Adipocyte (in vitro differentiated cells): ENCODE measurements around the gene PEX26.
"Not testable (repeated sequence)": the region's sequence is repeated elsewhere in the genome, so short reads cannot be mapped to it uniquely, and the experiment has no call there.

Source experiments
- DNase-seq: peaks from one replicate; pipeline ENCODE4 v3.0.0-alpha.2; 2015; ENCODE audit warnings: low read depth
- H3K27me3 ChIP-seq: replicated peaks from 2 replicates; pipeline ENCODE4 v1.7.0; 2013; ENCODE audit warnings: mild to moderate bottlenecking, low read length, moderate library complexity; ENCODE audit not compliant: control insufficient read depth, insufficient read depth
- H3K36me3 ChIP-seq: 2 replicates; pipeline ENCODE4 v1.7.0; 2013; ENCODE audit warnings: low read length, mild to moderate bottlenecking, moderate library complexity; ENCODE audit not compliant: control insufficient read depth, insufficient read depth, severe bottlenecking
- H3K4me1 ChIP-seq: 2 replicates; pipeline ENCODE4 v1.7.0; 2013; ENCODE audit warnings: mild to moderate bottlenecking, low read length, moderate library complexity; ENCODE audit not compliant: control insufficient read depth, insufficient read depth
- H3K4me3 ChIP-seq: 2 replicates; pipeline ENCODE4 v1.7.0; 2013; ENCODE audit warnings: mild to moderate bottlenecking, low read length, moderate library complexity
- H3K9ac ChIP-seq: 2 replicates; pipeline ENCODE4 v1.7.0; 2013; ENCODE audit warnings: mild to moderate bottlenecking, low read length, moderate library complexity
- H3K9me3 ChIP-seq: 2 replicates; pipeline ENCODE4 v1.7.0; 2013; ENCODE audit warnings: mild to moderate bottlenecking, low read length, moderate library complexity; ENCODE audit not compliant: control insufficient read depth

Gene PEX26

DNA sequence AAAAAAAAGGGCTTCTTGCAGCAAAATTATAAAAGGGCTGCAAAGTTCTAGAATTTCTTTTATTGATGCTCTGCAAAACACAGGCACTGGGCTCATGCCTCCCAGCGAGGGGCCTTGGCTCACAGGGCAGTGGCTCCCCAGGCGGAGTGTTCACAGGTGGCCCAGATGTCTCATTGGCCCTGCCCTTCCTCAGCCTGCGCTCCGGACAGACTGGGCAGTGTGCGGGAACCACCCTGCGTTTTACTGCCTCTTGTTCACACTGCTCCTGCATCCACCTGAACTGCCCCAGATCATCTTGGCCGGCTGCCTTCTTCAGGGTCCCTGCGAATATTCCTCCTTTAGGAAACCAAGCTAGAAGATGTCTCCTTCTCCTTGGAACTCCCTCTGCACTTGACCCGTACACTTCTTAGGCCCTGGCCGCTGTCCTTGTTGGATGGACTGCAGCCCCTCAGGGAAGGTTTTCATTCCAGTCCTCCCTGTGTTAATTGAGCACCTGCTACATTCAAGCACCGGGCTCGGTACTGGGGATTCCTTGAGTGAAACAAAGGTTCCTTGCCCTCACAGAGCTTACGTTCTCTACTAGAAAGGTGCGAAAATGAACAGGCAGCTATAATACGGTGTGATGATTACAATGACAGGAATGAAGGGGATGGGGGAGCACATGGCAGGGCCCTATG lies 37.3 kb downstream of the PEX26 start:
- H3K9ac ChIP-seq = no peak overlapping the region
- no peaks in the 10 kb centered on the region for H3K9me3 ChIP-seq
- H3K36me3 ChIP-seq = no peaks in the 10 kb centered on the region
- H3K4me3 ChIP-seq = no peak overlapping the region
- DNase-seq = no peak
- no peaks in the 10 kb centered on the region for H3K27me3 ChIP-seq
- peaks cover 14% of the 10 kb centered on the region for H3K4me1 ChIP-seq

DNA sequence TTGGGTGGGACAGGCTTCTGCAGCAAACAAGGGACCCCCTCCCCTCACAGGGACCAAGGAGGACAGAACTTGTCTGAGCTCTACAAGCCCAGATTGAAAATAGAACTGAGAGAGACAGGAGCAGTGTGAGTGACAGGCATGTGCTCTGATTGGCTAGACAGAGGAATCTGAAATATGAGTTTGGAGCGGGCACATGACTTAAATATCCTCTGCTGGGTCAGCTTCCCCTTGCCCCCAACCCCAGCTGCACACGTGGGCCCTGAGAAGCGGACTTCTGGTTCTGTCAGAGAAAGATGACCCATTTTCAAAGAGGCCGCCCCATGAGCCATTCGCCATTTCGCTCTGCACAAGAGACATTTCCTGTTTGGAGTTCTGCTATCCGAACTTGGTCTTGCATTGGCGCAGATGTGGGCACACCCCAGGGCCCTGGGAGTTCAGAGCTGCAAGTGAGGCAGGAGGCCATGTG lies 38.1 kb downstream of the PEX26 start:
- Histone ChIP-seq H3K9me3 (no peaks in the 10 kb centered on the region), H3K27me3 (no peaks in the 10 kb centered on the region), H3K4me3 (no peak overlapping the region), H3K36me3 (no peaks in the 10 kb centered on the region), H3K4me1 (peaks cover 10% of the 10 kb centered on the region), H3K9ac (no peak overlapping the region)
- no peak for DNase-seq

DNA sequence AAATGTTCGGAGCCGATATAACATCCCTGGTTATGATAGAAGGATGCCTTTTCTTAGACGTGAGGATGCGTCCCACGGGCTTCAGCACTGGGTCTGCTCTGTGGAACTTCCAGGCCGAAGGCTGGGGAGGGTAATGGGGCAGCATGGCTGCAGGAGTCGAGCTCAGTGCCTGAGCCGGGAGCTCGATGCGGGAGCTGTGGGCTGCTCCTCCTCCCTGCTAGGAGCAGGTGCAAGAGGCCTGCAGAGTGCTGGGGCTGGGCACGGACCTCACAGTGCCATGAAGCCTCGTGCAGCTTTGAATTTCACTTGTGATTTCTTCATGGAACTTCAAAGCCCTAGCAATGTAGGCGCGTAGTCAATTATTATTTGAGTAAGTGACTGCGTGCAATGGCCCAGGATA lies 38.8 kb downstream of the PEX26 start:
- Histone ChIP-seq H3K27me3 (no peaks in the 10 kb centered on the region), H3K9me3 (no peaks in the 10 kb centered on the region), H3K9ac (no peak overlapping the region), H3K36me3 (no peaks in the 10 kb centered on the region), H3K4me3 (no peak overlapping the region), H3K4me1 (peaks cover 3% of the 10 kb centered on the region)
- no peak for DNase-seq

DNA sequence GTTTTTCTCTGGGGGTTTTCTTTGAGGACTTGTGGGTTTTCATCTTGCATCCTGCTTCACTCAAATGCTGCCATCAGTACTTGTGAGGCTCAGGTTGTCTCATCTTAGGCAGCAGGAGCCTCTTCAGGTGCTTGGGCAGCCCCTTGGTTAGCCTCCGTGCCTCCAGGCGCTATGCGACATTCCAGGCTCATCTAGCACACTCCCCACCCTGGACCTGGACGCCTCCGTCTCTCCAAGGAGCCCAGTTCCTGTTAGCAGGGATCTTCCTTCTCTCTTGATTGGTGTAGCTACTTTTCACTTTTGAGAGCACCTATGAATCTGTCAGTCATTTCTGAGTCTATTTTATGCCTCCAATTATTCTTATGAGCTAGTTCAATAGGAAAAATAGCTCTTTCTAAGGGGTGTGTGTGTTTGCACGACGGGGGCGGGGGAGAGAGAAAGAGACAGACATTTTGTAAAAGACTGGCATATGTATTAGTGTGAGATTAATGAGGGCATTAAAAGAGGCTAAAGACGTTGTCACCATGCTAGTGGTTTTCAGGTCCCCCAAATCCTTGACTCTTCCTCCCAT lies 40.6 kb downstream of the PEX26 start:
- H3K36me3 ChIP-seq = no peaks in the 10 kb centered on the region
- H3K4me1 ChIP-seq = no peaks in the 10 kb centered on the region
- H3K27me3 ChIP-seq = no peaks in the 10 kb centered on the region
- no peak overlapping the region for H3K4me3 ChIP-seq
- H3K9ac ChIP-seq = no peak overlapping the region
- DNase-seq = no peak
- H3K9me3 ChIP-seq = no peaks in the 10 kb centered on the region

DNA sequence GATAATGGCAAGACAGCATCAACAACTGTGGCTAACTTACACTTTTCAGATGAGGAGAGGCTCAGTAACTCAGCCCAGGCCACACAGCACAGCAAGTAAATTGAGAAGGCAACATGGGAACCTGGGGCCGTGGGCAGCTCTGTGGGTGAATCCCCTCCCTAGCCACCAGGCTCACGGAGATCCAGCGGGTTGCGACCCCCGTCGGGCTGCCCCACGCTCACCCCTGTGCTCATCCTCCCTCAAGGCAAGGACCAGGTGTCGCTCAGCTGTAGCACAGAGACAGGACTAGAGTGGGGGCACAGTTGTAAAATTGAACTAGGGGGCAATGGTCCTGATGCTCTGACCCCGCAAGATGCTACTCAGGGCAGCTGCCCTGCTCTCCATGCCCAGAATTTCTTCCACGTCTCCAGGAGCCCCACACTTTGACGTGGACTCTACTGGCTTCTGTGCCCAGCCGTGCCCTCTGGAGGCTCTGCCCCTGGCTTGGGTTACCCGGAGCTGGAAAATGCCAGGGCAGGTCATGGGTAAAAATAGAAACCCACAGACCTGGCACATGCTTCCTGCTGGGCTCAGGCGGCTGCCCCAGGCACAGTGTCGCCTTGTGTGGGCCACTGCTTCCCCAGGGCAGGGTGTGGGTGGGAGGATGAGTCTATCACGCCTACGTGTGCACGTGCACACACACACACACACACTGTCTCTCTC lies 41.8 kb downstream of the PEX26 start:
- DNase-seq = no peak

DNA sequence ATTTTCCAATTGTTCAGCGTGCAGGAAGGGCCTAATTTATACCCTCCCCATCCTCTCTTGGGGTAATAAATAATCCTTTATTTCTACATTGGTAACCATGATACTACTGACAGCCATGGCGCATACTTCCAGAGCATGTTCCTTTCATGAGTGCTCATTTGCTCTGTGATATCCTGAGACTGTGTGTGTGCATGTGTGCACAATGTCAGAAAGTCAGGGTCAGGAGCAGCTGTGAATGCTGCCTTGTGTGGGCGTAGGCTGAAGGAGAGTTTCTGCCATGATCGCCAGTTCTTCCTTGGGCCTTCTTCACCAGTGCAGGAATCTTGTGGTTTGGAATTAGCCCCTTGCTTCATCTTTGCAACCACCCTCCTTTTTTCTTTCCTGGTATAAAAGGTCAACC lies 43.1 kb downstream of the PEX26 start:
- no peak for DNase-seq
- Histone ChIP-seq H3K27me3 (no peaks in the 10 kb centered on the region), H3K36me3 (no peaks in the 10 kb centered on the region), H3K9ac (no peak overlapping the region), H3K9me3 (no peaks in the 10 kb centered on the region), H3K4me3 (no peak overlapping the region), H3K4me1 (no peaks in the 10 kb centered on the region)

More for the DNA sequence above, 41.8 kb downstream of the PEX26 start:
- Histone ChIP-seq H3K36me3 (no peaks in the 10 kb centered on the region), H3K9ac (no peak overlapping the region), H3K4me1 (no peaks in the 10 kb centered on the region), H3K4me3 (no peak overlapping the region), H3K9me3 (no peaks in the 10 kb centered on the region), H3K27me3 (no peaks in the 10 kb centered on the region)

DNA sequence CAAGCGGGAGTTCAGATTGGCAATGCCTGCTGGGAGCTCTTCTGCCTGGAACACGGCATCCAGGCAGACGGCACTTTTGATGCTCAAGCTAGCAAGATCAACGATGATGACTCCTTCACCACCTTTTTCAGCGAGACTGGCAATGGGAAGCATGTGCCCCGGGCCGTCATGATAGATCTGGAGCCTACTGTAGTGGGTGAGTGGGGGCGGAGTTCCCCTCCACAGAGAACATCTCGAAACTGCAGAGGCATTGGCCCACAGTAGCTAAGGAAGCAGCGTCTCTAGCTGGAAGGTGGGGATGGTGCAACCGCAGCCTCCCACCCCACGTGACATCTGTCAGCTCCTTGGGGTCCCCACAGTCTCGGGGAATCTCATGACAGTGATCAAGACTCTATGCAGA lies 43.7 kb downstream of the PEX26 start:
- Histone ChIP-seq H3K27me3 (no peaks in the 10 kb centered on the region), H3K9me3 (no peaks in the 10 kb centered on the region), H3K4me1 (no peaks in the 10 kb centered on the region), H3K4me3 (no peak overlapping the region), H3K36me3 (no peaks in the 10 kb centered on the region), H3K9ac (no peak overlapping the region)
- no peak for DNase-seq

DNA sequence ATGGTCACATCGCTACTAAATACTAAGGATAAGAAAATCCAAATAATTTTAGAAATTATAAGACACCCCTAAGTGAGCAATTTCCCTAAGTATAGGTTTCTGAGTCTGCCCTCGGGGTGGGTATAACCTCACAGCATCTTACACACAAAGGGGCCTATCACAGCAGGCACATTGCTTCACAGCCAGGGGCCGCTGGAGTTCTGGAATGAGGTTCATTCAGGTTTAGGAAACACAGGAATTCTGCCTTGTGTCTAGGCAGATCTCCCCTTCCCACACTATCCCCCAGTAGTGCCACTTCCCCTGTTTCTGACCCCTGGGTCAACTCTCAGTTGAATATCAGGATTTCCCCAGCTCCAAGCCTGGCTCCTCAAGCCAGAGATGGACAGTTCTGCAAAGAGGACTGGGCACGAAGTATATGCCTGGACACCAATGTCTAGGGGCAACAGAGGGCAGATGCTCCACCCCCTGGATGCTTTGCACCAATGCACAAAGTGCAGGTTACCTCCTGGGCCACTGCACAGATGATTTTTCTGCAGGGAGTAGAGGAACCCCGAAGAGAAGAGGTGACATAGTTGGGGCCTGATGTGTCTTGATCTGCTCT lies 44.3 kb downstream of the PEX26 start:
- no peak for DNase-seq
- Histone ChIP-seq H3K9me3 (no peaks in the 10 kb centered on the region), H3K27me3 (no peaks in the 10 kb centered on the region), H3K36me3 (no peaks in the 10 kb centered on the region), H3K4me1 (no peaks in the 10 kb centered on the region), H3K4me3 (no peak overlapping the region), H3K9ac (no peak overlapping the region)

DNA sequence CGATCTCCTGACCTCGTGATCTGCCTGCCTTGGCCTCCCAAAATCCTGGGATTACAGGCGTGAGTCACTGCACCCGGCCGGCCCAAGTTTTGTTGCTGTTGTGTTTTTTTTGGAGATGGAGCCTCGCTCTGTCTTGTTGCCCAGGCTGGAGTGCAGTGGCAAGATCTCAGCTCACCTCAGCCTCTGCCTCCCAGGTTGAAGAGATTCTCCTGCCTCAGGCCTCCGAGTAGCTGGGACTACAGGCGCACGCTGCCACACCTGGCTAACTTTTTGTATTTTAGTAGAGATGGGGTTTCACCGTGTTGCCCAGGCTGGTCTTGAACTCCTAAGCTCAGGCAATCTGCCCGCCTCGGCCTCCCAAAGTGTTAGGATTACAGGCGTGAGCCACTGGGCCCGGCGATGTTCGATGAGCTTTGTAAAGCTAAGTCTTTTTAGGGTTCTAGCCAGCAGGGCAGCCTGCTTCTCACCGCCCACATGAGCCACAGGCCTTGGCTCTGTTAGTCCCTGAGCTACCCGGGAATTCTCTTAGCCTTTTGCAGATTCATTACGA lies 45.8 kb downstream of the PEX26 start:
- not testable (repeated sequence) for H3K4me1 ChIP-seq, H3K36me3 ChIP-seq, H3K4me3 ChIP-seq, H3K27me3 ChIP-seq, H3K9ac ChIP-seq, DNase-seq, H3K9me3 ChIP-seq

DNA sequence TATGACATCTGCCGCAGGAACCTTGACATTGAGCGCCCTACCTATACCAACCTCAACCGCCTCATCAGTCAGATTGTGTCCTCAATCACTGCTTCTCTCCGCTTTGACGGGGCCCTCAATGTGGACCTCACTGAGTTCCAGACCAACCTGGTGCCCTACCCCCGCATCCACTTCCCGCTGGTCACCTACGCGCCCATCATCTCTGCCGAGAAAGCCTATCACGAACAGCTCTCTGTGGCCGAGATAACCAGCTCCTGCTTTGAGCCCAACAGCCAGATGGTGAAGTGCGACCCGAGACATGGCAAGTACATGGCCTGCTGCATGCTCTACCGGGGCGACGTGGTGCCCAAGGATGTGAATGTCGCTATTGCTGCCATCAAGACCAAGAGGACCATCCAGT lies 48.8 kb downstream of the PEX26 start:
- Histone ChIP-seq H3K9me3 (no peaks in the 10 kb centered on the region), H3K9ac (no peak overlapping the region), H3K4me3 (no peak overlapping the region), H3K4me1 (peaks cover 9% of the 10 kb centered on the region), H3K27me3 (no peaks in the 10 kb centered on the region), H3K36me3 (no peaks in the 10 kb centered on the region)
- no peak for DNase-seq

DNA sequence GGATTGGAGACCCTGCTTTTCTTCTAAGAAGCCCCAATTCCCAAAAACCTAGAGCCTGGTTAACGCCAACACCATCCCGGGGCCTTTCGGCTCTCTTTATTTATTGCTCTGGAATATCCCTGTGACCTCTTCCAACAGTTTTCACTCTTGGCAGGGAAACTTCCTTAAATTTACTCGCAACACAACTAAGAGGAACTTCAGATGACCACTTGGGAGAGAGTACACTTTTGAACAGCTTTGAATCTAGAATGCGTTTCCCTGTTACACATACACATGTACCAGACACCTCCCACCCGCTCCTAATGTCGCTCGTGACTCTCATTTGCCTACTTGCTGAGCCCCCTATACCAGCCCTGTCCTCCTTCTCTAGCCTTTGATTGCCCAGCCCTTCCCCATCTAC lies 52.2 kb downstream of the PEX26 start:
- Histone ChIP-seq H3K4me1 (peaks cover 24% of the 10 kb centered on the region), H3K9ac (no peak overlapping the region), H3K27me3 (no peaks in the 10 kb centered on the region), H3K4me3 (no peak overlapping the region), H3K36me3 (no peaks in the 10 kb centered on the region), H3K9me3 (no peaks in the 10 kb centered on the region)
- no peak for DNase-seq
